ENCODE results near the gene NDC1. TPM values are rescaled to one million over a fixed set of nuclear protein-coding genes. Genes with fewer than 3 reads are reported as not detected.
A peak's percentile ranks its signal among the peaks of the same experiment; 100 is the strongest.

Gene NDC1
- total RNA-seq, 1 donor from 2014 or later = 9.8 TPM

GRCh38 chr1:53851571-53852285, 13.6 kb upstream of the NDC1 start:
- Mint-ChIP-seq H3K27me3 (ENCODE audit: unreplicated experiment) (peaks cover 8% of the 10 kb centered on the region), H3K9me3 (ENCODE audit: unreplicated experiment) (no peaks in the 10 kb centered on the region), H3K4me3 (ENCODE audit: unreplicated experiment) (no peak overlapping the region), H3K4me1 (ENCODE audit: unreplicated experiment) (no peaks in the 10 kb centered on the region), H3K27ac (ENCODE audit: unreplicated experiment) (no peak overlapping the region), H3K36me3 (ENCODE audit: unreplicated experiment) (peaks cover 47% of the 10 kb centered on the region)
- no peak for DNase-seq (ENCODE audit: extremely low spot score, unreplicated experiment)
- TF ChIP-seq, protein P1, sequence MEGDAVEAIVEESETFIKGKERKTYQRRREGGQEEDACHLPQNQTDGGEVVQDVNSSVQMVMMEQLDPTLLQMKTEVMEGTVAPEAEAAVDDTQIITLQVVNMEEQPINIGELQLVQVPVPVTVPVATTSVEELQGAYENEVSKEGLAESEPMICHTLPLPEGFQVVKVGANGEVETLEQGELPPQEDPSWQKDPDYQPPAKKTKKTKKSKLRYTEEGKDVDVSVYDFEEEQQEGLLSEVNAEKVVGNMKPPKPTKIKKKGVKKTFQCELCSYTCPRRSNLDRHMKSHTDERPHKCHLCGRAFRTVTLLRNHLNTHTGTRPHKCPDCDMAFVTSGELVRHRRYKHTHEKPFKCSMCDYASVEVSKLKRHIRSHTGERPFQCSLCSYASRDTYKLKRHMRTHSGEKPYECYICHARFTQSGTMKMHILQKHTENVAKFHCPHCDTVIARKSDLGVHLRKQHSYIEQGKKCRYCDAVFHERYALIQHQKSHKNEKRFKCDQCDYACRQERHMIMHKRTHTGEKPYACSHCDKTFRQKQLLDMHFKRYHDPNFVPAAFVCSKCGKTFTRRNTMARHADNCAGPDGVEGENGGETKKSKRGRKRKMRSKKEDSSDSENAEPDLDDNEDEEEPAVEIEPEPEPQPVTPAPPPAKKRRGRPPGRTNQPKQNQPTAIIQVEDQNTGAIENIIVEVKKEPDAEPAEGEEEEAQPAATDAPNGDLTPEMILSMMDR (IDR thresholded peaks at IDR 0.05) = no peak

DNA sequence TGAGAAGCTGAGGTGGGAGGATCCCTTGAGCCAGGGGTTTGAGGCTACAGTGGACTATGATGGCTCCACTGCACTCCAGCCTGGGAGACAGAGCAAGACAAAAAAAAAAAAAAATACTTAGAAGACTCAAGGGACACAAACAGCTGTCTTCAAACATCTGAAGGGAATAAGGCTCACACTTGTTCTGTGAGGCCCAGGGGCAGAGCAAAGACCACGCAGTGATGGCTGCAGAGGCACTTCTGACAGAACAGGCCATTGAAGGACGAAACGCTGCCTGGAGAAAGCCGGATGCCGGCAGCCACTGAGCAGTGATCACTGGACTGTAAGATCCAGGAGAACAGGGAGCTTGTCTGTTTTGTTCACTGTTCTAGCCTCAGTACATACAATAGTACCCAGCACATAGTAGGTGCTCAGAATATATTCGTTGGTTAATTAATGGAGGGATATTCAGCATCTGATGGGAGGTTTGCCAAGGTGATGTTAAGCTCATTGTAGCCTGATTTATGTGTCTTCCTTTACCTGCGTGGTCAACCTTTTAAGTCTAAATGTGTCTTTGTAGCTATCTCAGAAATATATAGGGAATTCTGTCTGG, 12.1 kb upstream of the NDC1 start:
- Mint-ChIP-seq H3K9me3 (ENCODE audit: unreplicated experiment) (no peaks in the 10 kb centered on the region), H3K4me1 (ENCODE audit: unreplicated experiment) (no peaks in the 10 kb centered on the region), H3K4me3 (ENCODE audit: unreplicated experiment) (no peak overlapping the region), H3K27me3 (ENCODE audit: unreplicated experiment) (peaks cover 12% of the 10 kb centered on the region), H3K27ac (ENCODE audit: unreplicated experiment) (no peak overlapping the region), H3K36me3 (ENCODE audit: unreplicated experiment) (peaks cover 39% of the 10 kb centered on the region)
- TF ChIP-seq, protein P1 (IDR thresholded peaks at IDR 0.05) = no peak
- DNase-seq (ENCODE audit: extremely low spot score, unreplicated experiment) = no peak

GRCh38 chr1:53847980-53848379, 9.9 kb upstream of the NDC1 start:
- no peak for DNase-seq (ENCODE audit: extremely low spot score, unreplicated experiment)
- Mint-ChIP-seq H3K4me3 (ENCODE audit: unreplicated experiment) (no peak overlapping the region), H3K27ac (ENCODE audit: unreplicated experiment) (no peak overlapping the region), H3K9me3 (ENCODE audit: unreplicated experiment) (no peaks in the 10 kb centered on the region), H3K27me3 (ENCODE audit: unreplicated experiment) (peaks cover 12% of the 10 kb centered on the region), H3K4me1 (ENCODE audit: unreplicated experiment) (no peaks in the 10 kb centered on the region), H3K36me3 (ENCODE audit: unreplicated experiment) (peaks cover 24% of the 10 kb centered on the region)
- TF ChIP-seq, protein P1 (IDR thresholded peaks at IDR 0.05) = no peak

GRCh38 chr1:53842347-53842746, 4.3 kb upstream of the NDC1 start:
- no peak for DNase-seq (ENCODE audit: extremely low spot score, unreplicated experiment)
- H3K27me3 Mint-ChIP-seq (ENCODE audit: unreplicated experiment) = peaks cover 4% of the 10 kb centered on the region
- H3K36me3 Mint-ChIP-seq (ENCODE audit: unreplicated experiment) = no peaks in the 10 kb centered on the region
- no peak overlapping the region for H3K4me3 Mint-ChIP-seq (ENCODE audit: unreplicated experiment)
- TF ChIP-seq, protein P1 (IDR thresholded peaks at IDR 0.05) = no peak
- H3K9me3 Mint-ChIP-seq (ENCODE audit: unreplicated experiment) = no peaks in the 10 kb centered on the region
- no peak overlapping the region for H3K27ac Mint-ChIP-seq (ENCODE audit: unreplicated experiment)
- H3K4me1 Mint-ChIP-seq (ENCODE audit: unreplicated experiment) = peaks cover 3% of the 10 kb centered on the region

DNA sequence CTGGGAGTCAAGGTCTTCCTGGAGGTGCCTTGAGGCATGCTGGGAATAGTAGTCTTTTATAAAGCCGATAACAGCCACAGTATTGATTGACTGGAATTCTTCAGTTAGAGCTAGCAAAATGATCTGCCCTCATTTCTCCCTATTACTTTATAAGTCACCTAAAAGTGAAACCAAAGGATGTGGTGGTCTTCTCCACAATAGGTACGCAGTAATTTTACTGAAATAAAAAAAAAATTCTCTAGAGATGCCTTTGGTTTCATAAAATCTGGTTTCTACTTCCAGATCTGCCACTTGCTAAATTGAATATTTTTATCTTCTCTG, 518 bp upstream of the NDC1 start:
- H3K4me1 Mint-ChIP-seq (ENCODE audit: unreplicated experiment) = peaks cover 13% of the 10 kb centered on the region
- peak overlapping the region; percentile 95 for H3K4me3 Mint-ChIP-seq (ENCODE audit: unreplicated experiment)
- H3K27ac Mint-ChIP-seq (ENCODE audit: unreplicated experiment) = no peak overlapping the region
- H3K36me3 Mint-ChIP-seq (ENCODE audit: unreplicated experiment) = no peaks in the 10 kb centered on the region
- DNase-seq (ENCODE audit: extremely low spot score, unreplicated experiment) = no peak
- H3K27me3 Mint-ChIP-seq (ENCODE audit: unreplicated experiment) = no peaks in the 10 kb centered on the region
- no peaks in the 10 kb centered on the region for H3K9me3 Mint-ChIP-seq (ENCODE audit: unreplicated experiment)
- TF ChIP-seq, protein P1 (IDR thresholded peaks at IDR 0.05) = no peak
